ENCODE measurements around the gene EHD4.

EHD4 gene

GRCh38 chr15:41981371-41982132 lies 9.2 kb upstream of the EHD4 start:
- H3K9me3 ChIP-seq (ENCODE audit: insufficient read depth, low read depth, low read length): no peaks in the 10 kb centered on the region
- no peaks in the 10 kb centered on the region for H4K20me1 ChIP-seq (ENCODE audit: insufficient read depth, low read length, poor library complexity, severe bottlenecking)
- TF ChIP-seq EZH2phosphoT487 (IDR thresholded peaks at IDR 0.05; ENCODE audit: borderline replicate concordance): no peak
- TF ChIP-seq CTCF (conservative IDR thresholded peaks at IDR 0.05; ENCODE audit: low read length): no peak
- no peaks in the 10 kb centered on the region for H3K27me3 ChIP-seq (ENCODE audit: insufficient read depth, low read length, poor library complexity, severe bottlenecking)
- H3K79me2 ChIP-seq (ENCODE audit: insufficient read depth, low read length): no peaks in the 10 kb centered on the region
- H3K9me2 ChIP-seq (replicated peaks; ENCODE audit: low read depth, low read length): no peaks in the 10 kb centered on the region
- H3K9ac ChIP-seq (ENCODE audit: low read depth, low read length, poor library complexity, severe bottlenecking): no peak overlapping the region
- no peaks in the 10 kb centered on the region for H3F3A ChIP-seq (ENCODE audit: low read depth)
- no peaks in the 10 kb centered on the region for H3K36me3 ChIP-seq (ENCODE audit: insufficient read depth, low read length)
- no peak overlapping the region for H2AFZ ChIP-seq (ENCODE audit: low read length)
- no peak overlapping the region for H3K4me3 ChIP-seq (ENCODE audit: low read length, poor library complexity, severe bottlenecking)
- no peak overlapping the region for H3K4me2 ChIP-seq (ENCODE audit: low read depth, low read length, poor library complexity, severe bottlenecking)
- no peaks in the 10 kb centered on the region for H3K4me1 ChIP-seq (ENCODE audit: insufficient read depth, low read length, poor library complexity, severe bottlenecking)

- H2AFZ ChIP-seq (ENCODE audit: low read length): no peak overlapping the region
- no peaks in the 10 kb centered on the region for H3K9me3 ChIP-seq (ENCODE audit: insufficient read depth, low read depth, low read length)
- no peaks in the 10 kb centered on the region for H3K27me3 ChIP-seq (ENCODE audit: insufficient read depth, low read length, poor library complexity, severe bottlenecking)
- no peak overlapping the region for H3K4me3 ChIP-seq (ENCODE audit: low read length, poor library complexity, severe bottlenecking)
- H3K9ac ChIP-seq (ENCODE audit: low read depth, low read length, poor library complexity, severe bottlenecking): no peak overlapping the region
- H3K4me2 ChIP-seq (ENCODE audit: low read depth, low read length, poor library complexity, severe bottlenecking): no peak overlapping the region
- H4K20me1 ChIP-seq (ENCODE audit: insufficient read depth, low read length, poor library complexity, severe bottlenecking): no peaks in the 10 kb centered on the region
- H3K79me2 ChIP-seq (ENCODE audit: insufficient read depth, low read length): no peaks in the 10 kb centered on the region
- no peaks in the 10 kb centered on the region for H3K9me2 ChIP-seq (replicated peaks; ENCODE audit: low read depth, low read length)
- no peaks in the 10 kb centered on the region for H3K4me1 ChIP-seq (ENCODE audit: insufficient read depth, low read length, poor library complexity, severe bottlenecking)
- H3K36me3 ChIP-seq (ENCODE audit: insufficient read depth, low read length): no peaks in the 10 kb centered on the region
- H3F3A ChIP-seq (ENCODE audit: low read depth): no peaks in the 10 kb centered on the region
- TF ChIP-seq CTCF (conservative IDR thresholded peaks at IDR 0.05; ENCODE audit: low read length): no peak
- TF ChIP-seq EZH2phosphoT487 (IDR thresholded peaks at IDR 0.05; ENCODE audit: borderline replicate concordance): no peak
Observed at GRCh38 chr15:41980654-41981323, 8.4 kb upstream of the EHD4 start.

GRCh38 chr15:41979493-41980266 lies 7.3 kb upstream of the EHD4 start:
- Histone ChIP-seq H3F3A (ENCODE audit: low read depth) (no peaks in the 10 kb centered on the region), H3K4me2 (ENCODE audit: low read depth, low read length, poor library complexity, severe bottlenecking) (no peak overlapping the region), H3K9ac (ENCODE audit: low read depth, low read length, poor library complexity, severe bottlenecking) (no peak overlapping the region), H3K4me1 (ENCODE audit: insufficient read depth, low read length, poor library complexity, severe bottlenecking) (no peaks in the 10 kb centered on the region), H3K4me3 (ENCODE audit: low read length, poor library complexity, severe bottlenecking) (no peak overlapping the region), H2AFZ (ENCODE audit: low read length) (no peak overlapping the region), H3K36me3 (ENCODE audit: insufficient read depth, low read length) (no peaks in the 10 kb centered on the region), H4K20me1 (ENCODE audit: insufficient read depth, low read length, poor library complexity, severe bottlenecking) (no peaks in the 10 kb centered on the region), H3K9me2 (replicated peaks; ENCODE audit: low read depth, low read length) (no peaks in the 10 kb centered on the region), H3K27me3 (ENCODE audit: insufficient read depth, low read length, poor library complexity, severe bottlenecking) (no peaks in the 10 kb centered on the region), H3K9me3 (ENCODE audit: insufficient read depth, low read depth, low read length) (no peaks in the 10 kb centered on the region), H3K79me2 (ENCODE audit: insufficient read depth, low read length) (no peaks in the 10 kb centered on the region)
- no peak for TF ChIP-seq EZH2phosphoT487 (IDR thresholded peaks at IDR 0.05; ENCODE audit: borderline replicate concordance)
- no peak for TF ChIP-seq CTCF (conservative IDR thresholded peaks at IDR 0.05; ENCODE audit: low read length)

Measured in Loucy (cell line).